COLO829 (cell line): Measurements from ENCODE around the gene BACE2.
A peak's percentile ranks its signal among the peaks of the same experiment; 100 is the strongest.

Experiments used
- DNase-seq: peaks from one replicate; pipeline ENCODE4 v3.0.0; 2012; ENCODE audit warnings: low spot score

Gene BACE2

DNA sequence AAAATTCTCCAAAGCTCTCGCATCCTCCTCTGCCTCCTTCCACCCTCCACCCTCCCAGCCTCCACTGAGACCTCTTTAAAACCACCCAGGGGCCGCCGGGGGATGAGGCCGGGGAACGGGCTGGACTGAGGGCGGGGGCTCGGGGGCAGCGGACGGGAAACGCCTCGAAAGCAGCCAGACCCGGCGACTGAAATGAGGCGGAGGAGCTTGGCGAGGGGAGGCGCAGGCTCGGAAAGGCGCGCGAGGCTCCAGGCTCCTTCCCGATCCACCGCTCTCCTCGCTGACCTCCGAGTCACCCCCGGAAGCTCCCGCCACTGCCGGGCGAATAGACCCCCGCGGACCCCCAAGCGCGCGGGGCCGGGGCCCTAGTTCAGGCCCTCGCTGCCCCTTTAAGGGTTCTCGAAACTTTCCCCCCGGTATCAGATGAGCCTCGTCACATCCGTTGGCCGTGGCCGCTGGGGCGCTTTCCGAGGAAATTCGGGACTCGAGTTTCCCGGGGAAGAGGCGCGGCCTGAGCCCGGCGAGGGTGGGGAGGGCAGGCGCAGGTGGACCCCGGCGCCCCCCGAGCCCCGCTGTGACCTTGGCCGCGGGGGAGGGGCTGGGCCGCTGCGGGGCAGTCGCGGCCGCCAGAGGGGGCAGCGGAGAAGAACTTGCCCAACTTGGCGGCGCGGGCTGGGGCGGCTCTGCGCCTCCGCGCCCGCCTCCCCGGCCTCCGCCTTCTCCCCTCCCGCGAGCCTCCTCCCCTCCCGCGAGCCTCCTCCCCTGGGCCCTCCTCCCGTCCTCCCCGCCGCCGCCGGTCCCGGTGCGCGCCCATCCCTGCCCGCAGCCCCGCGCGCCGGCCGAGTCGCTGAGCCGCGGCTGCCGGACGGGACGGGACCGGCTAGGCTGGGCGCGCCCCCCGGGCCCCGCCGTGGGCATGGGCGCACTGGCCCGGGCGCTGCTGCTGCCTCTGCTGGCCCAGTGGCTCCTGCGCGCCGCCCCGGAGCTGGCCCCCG, at the start of gene BACE2:
Gene BACE2, plus strand, starts transcription at position 813 of the 995 bp plus-strand sequence. Its CDS starts 104 bp downstream, at position 917.
- no peak for DNase-seq

GRCh38 chr21:41119901-41120300, 48.1 kb upstream of the BACE2 start:
- no peak for DNase-seq

DNA sequence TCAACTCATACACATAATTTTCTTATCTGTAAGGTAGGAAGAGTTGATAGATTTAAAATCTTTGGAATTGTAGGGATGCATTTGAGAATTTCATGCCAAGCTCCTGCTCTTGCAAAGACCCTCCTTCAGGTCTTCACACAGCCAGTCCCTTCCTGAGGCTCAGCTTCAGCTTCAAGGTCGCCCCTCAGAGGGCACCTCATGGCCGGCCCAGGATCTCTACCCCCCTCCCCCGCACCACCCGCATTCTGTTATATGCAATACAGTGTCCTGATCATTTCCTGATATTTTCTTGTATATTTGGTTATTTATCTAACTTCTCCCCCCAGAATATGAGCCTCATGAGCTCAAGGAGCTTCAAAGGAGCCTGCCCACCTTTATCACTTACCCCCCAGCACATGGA, 47.0 kb upstream of the BACE2 start:
- DNase-seq, result no peak

DNA sequence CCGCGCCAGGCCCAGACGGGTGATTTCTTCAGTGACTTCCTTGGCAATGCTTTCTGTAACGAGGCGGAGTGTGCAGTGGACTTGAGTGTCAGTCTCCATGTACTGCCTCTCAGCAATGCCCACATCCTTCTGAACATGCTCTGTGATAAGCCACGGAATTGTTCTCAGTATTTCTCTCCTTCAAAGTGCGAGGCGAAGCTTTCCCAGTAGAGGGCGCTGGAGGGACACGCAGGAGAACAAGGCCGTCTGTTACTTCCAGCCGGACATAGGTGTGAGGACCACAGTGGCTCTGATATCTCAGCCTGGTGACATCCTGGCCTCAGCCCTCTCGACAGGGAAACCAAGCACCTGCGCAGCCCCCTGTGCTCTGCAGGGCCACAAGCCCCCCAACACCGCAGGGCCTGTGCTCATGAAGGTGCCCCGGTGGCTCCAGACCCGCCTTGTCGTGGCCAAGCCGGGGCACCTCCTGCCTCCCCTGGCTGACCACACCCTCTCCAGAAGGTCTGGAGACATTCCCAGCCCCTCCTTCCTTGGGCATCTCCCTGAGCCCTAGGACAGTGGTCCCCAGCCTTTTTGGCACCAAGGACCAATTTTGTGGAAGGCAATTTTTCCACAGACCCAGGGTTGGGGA, 46.1 kb upstream of the BACE2 start:
- peak; percentile 77 for DNase-seq

- no peak for DNase-seq
These were observed 43.2 kb upstream of the BACE2 start for GRCh38 chr21:41124641-41125201.

GRCh38 chr21:41128981-41129380, 39.0 kb upstream of the BACE2 start:
- DNase-seq, result no peak

- no peak for DNase-seq
These were observed 37.1 kb upstream of the BACE2 start for GRCh38 chr21:41130883-41131282.

DNA sequence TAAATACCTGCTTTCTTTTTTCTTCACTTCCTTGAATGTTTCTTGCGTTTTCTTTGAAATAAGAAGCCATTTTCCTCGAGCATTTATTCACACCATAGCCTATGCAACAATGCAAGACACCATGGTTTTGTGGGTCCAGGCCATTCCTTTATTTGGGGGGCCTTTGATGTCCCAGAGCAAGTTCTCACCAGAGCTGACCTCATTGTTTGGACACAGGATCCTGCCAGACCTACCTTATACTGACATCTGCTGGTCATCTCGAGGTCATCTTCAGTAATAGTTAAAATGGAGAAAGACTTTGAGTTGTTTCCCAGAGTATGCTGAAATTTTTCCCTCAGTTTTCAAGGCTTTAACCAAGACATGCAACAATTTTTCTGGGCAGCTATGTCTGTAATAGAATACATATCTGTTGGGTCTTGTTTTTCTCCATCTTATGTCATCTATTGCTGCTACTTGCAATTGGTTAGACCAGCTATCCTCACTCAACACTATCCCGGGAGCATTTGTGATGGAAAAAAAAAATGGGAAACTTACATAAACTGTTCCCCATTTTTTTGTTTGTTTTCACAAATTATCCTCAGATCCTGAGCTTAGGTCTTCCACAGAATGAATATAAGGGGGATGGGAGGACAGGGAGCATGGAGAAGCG, 34.0 kb upstream of the BACE2 start:
- DNase-seq, result peak; percentile 71

- no peak for DNase-seq
These were observed 32.2 kb upstream of the BACE2 start for GRCh38 chr21:41135746-41136145.

- no peak for DNase-seq
These were observed 31.7 kb upstream of the BACE2 start for GRCh38 chr21:41136286-41136685.

DNA sequence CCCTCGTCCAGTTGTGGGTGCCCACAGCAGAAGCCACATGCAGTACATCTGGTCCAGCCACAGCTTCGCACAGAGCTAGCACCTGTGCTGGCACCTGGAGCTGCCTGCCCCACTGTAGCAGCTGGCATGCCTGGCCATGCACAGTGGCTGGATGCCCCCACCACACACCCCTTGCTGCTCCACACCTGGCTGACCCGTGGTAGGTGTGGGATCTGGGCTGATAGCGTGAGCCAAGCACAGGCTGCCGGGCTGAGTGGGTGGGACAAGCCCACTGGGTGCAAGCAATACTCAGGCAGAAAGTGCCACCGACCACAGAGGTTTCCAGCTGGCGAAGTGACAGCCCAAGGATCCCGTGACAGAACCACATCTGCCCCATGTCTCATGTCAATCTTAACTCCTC, 30.6 kb upstream of the BACE2 start:
- no peak for DNase-seq

GRCh38 chr21:41137889-41138288, 30.1 kb upstream of the BACE2 start:
- no peak for DNase-seq

- no peak for DNase-seq
These were observed 29.2 kb upstream of the BACE2 start for GRCh38 chr21:41138711-41139110.

DNA sequence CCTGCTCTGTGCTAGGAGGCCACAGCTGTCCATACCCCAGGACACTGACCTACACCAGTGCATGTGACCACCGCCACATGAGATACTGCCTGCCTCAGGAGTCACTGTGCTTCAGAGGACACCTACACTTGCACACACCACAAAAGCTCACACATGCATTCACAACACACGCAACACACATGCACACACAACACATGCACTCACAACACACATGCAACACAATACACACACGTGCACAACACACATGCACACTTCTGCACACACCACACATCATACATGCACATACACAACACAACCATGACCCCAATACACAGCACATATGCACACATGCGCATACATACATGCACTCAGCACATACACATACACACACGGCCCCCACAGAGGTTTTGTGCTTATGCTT, 28.7 kb upstream of the BACE2 start:
- no peak for DNase-seq

DNA sequence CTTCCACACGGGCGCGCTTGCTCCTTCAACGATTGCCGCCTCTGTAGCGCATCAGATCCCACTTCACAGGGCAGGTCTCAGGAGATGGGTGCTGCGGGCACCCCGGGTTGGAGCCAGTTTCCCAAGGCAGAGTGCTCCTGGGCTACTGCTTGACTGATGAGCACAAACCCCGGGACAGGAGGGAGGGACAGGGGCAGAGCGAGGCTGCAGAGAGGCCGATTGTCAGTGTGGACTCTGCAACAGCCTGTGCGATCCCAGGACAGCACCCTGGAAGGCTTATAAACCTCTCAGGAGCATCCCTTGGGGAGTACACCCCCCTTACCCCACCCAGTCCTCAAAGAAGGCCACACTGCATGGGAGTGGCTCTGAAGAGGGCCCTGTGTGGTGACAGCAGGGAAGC, 28.0 kb upstream of the BACE2 start:
- no peak for DNase-seq

DNA sequence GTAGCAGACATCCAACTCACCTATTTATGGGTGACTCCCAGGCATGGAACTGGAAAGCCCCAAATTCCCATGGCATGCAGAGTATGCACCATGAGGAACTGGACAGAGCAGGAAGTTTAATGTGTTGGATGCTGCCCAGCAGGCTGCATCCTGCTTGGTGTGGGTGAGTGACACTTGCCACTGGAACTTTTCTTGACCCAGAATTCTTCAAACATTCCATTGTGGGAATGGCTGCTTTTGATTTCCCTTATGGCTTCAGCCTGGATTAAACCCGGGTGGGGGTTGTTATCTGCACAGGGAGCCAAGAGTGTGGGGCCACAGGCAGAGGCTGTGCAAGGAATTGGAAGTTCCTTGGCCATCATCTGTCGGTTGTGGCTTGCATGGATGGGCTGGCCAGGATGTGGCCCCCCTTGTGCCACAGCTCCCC, 26.9 kb upstream of the BACE2 start:
- DNase-seq, result peak; percentile 26

- DNase-seq, result no peak
These were observed 25.7 kb upstream of the BACE2 start for GRCh38 chr21:41142051-41142795.

DNA sequence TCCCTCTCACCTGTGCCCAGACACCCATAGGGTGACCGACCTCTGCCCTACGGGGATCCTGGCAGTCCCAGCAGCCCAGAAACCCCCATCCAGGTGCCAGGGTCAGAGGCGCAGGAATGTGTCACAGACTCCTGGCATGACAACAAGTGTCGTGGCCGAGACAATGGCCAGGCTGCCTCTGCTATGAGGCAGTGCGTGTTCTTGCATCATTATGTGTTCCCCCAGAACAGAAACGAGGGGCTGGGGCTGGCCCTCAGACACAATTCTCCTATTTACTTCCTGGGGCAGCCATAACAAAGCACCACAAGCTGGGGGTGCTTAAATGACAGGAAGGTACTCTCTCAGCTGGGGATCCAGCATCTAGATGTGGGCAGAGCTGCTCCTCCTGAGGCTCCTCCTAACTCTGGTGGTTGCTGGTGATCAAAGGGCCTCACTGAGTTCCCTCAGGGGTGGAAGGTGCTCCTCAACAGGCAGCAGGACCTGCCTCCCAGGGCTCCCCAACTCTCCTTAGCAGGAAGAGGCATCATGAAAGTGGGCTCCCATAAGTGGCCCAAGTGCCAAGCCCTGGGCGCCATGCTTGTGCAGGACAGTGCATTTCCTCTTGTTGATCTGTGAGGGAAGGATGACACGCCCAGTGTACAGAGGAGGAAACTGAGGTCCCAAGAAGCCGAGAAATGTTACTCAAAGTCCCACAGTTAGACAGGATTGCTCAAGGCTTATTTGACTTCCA, 24.2 kb upstream of the BACE2 start:
- DNase-seq, result no peak

GRCh38 chr21:41147096-41147978, 20.6 kb upstream of the BACE2 start:
- no peak for DNase-seq

DNA sequence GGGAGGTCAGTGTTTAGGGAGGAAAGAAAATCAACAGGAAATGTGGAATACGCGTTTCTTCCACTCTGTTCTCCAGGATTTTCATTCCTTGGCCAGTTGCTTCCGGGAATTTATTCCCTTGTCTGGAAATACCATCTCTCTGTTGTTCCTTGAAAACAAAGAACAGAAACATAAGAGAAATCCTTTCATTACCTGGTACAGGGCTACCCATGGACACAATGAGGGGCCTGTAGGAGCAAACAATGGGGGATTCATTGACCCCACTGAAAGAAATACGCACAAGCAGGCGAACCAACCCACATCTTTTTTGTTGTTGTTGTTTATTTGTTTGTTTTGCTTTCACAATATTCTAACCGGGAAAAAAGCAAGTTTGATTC, 20.0 kb upstream of the BACE2 start:
- no peak for DNase-seq
